Fibroblast of skin of back (primary cell): Measurements from ENCODE around the gene ZNF197.
"Not testable (repeated sequence)": the region's sequence is repeated elsewhere in the genome, so short reads cannot be mapped to it uniquely, and the experiment has no call there.

Source experiments
- DNase-seq: peaks from one replicate; pipeline ENCODE4 v3.0.0-alpha.2; 2013

Gene ZNF197

DNA sequence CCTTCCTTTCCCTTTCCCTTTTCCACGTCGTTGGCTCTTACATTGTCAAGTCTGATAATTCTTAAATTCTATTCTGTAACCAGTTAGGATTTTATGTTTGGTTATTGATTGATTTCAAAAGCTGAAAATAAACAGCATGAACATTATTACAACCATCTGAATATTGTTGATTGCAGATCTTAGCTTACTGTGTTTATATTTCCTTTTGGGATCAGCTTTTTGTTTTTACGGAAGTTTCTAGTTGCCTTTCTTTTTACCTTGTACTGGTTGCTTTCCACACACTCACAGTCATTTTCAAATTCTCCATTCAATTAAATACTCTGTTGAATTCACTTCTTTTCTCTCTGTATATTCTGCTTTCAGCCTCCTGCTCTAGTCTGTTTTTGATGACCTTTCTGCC lies 40.3 kb downstream of the ZNF197 start:
- DNase-seq = no peak

GRCh38 chr3:44666346-44666745 lies 41.5 kb downstream of the ZNF197 start:
- DNase-seq = no peak

DNA sequence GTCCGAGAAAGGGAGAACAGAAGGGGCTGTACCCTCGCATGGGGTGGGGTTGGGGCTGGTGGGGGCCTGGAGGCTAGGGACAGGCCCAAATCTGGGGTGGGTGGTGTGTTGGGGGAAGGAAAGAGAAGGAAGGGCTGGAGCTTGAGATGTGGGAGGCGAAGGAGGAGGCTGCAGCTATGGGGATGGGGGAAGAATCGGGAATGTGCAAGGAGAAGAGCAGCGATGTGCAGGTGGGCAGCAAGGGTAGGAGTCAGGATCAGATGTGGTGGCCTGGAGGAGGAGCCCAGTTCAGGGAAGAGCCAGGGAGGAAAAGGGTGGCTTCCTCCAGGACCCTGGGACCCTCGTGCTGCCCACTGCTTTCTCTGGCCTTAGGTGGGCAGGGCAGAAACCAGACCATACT lies 44.9 kb downstream of the ZNF197 start:
- DNase-seq = no peak

DNA sequence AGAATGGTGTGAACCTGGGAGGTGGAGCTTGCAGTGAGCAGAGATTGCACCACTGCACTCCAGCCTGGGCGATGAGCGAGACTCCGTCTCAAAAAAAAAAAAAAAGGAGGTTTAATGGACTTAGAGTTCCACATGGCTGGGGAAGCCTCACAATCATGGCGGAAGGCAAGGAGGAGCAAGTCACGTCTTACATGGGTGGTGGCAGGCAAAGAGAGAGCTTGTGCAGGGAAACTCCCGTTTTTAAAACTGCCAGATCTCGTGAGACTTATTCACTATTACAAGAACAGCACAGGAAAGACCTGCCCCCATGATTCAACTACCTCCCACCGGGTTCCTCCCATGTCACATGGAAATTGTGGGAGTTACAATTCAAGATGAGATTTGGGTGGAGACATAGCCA lies 48.6 kb downstream of the ZNF197 start:
- not testable (repeated sequence) for DNase-seq

GRCh38 chr3:44674211-44674610 lies 49.4 kb downstream of the ZNF197 start:
- DNase-seq = no peak

GRCh38 chr3:44678480-44679116 lies 53.8 kb downstream of the ZNF197 start:
- no peak for DNase-seq

GRCh38 chr3:44680921-44681455 lies 56.2 kb downstream of the ZNF197 start:
- DNase-seq = no peak

DNA sequence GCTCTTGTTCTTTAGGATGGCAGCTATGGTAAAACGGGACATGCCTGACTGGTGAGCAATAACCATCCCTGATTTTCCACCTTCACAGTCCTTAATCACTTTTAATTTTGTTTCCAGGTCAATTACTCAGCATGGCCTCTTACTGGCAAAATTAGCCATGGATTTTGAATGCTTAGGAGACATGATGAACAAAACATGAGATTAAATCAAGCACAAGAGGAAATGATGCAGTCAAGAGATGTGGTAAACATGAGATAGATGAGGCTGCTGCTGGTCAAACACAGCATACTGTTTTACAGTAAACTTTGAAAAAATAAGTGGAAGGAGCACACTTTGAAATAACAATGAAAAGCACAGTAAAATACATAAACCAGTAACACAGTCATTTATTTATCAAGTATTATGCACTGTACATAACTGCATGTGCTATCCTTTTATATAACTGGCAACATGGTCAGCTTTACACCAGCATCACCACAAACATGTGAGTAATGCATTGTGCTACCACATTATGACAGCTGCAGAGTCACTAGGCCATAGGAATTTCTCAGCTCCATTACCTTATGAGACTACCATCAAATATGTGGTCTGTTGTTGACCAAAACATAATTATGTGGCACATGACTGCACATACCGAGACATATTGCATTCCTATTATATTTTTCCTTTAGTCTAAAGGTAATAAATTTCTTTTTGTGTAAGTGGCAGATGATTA lies 57.5 kb downstream of the ZNF197 start:
- no peak for DNase-seq

DNA sequence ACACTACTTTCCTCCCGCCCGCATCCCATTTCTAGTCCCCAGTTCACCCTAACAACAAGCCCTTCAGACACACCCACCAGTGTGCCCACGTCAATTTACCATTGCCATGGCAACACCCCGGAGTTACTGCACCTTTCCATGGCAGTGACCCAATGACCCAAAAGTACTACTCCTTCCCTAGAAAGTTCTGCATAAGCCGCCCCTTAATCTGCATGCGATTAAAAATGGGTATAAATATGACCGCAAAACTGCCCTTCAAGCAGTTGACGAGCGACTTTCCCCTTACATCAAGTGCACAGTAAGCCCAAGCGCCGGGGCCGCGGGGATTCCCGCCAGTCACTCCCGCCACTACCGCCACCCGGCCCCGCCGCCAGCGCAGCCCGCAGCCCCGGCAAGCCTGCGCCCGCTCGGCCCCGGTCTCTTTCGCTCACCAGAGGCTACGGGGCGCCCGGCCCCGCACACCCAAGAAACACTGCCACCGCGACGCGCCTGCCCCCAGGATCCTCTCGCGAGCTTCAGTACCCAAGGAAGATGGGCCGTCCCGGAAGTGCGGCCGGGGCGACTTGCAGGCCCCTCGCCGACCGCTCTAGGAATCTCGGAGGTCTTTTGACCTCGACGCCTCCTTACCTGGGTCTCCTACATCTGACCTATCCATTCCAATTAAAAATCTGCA lies 60.4 kb downstream of the ZNF197 start:
- peak; percentile 85 for DNase-seq

DNA sequence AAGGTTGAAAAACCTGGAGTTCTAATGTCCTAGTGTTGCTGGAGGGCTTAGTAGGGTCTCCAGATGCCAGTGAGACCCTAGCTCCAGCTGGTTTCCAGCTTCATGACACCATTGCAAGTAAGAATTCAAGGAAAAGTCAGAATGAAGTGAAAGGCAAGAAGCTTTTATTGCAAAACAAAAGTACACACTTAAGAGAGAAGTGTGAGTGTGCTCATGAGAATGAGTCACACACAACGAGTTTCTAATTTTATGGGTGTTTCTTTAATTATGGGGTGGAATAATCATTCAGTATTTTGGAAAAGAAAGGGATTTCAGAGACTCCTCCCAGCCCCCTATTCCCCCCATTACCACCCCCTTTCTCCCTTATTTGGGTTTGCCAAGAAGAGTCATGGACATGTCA lies 63.1 kb downstream of the ZNF197 start:
- DNase-seq = no peak
